Astrocyte (in vitro differentiated cells and primary cell): ENCODE data around the gene POLD2. TPM values are rescaled to one million over a fixed set of nuclear protein-coding genes. Genes with fewer than 3 reads are reported as not detected.

Experiments
- DNase-seq: peaks from one replicate; pipeline ENCODE4 v3.0.0-alpha.2; 2010; ENCODE audit warnings: low read depth
- FAIRE-seq: peaks from 2 replicates; lab custom pipeline; 2011; peaks lifted over from hg19 to GRCh38; lab: Jason Lieb, UNC
- H2AFZ ChIP-seq: 2 replicates; pipeline ENCODE4 v1.6.0; 2012; ENCODE audit warnings: low read depth, low read length, inconsistent platforms
- H3K27ac ChIP-seq: 2 replicates; pipeline ENCODE4 v1.5.1; 2011; ENCODE audit warnings: low read depth, low read length, inconsistent platforms
- H3K27me3 ChIP-seq: 2 replicates; pipeline ENCODE4 v1.6.0; 2011; ENCODE audit warnings: low read length, inconsistent platforms; ENCODE audit not compliant: insufficient read depth
- H3K36me3 ChIP-seq: 2 replicates; pipeline ENCODE4 v1.5.1; 2011; ENCODE audit warnings: low read length, inconsistent platforms; ENCODE audit not compliant: insufficient read depth
- H3K4me1 ChIP-seq: 2 replicates; pipeline ENCODE4 v1.5.1; 2011; ENCODE audit warnings: low read length, inconsistent platforms; ENCODE audit not compliant: insufficient read depth
- H3K4me2 ChIP-seq: 2 replicates; pipeline ENCODE4 v1.6.0; 2012; ENCODE audit warnings: low read length, inconsistent platforms
- H3K4me3 ChIP-seq: 2 replicates; pipeline ENCODE4 v1.5.1; 2011; ENCODE audit warnings: low read depth, mild to moderate bottlenecking, low read length, inconsistent platforms; ENCODE audit not compliant: insufficient read depth
- H3K79me2 ChIP-seq: 2 replicates; pipeline ENCODE4 v1.6.0; 2012; ENCODE audit warnings: mild to moderate bottlenecking, low read length, inconsistent platforms; ENCODE audit not compliant: insufficient read depth
- H3K9ac ChIP-seq: 2 replicates; pipeline ENCODE4 v1.6.0; 2012; ENCODE audit warnings: mild to moderate bottlenecking, low read length, inconsistent platforms
- H3K9me3 ChIP-seq: 2 replicates; pipeline ENCODE4 v1.5.1; 2012; ENCODE audit warnings: low read depth, mild to moderate bottlenecking, low read length, inconsistent platforms; ENCODE audit not compliant: insufficient read depth
- H4K20me1 ChIP-seq: 2 replicates; pipeline ENCODE4 v1.6.0; 2012; ENCODE audit warnings: low read length, inconsistent platforms; ENCODE audit not compliant: insufficient read depth
- H3K27ac Mint-ChIP-seq: one replicate; pipeline ENCODE4 v1.8.0; 2021; ENCODE audit warnings: mild to moderate bottlenecking, mixed read lengths; ENCODE audit not compliant: unreplicated experiment
- H3K27me3 Mint-ChIP-seq: one replicate; pipeline ENCODE4 v1.8.0; 2021; ENCODE audit warnings: low read depth, mixed read lengths; ENCODE audit not compliant: unreplicated experiment
- H3K36me3 Mint-ChIP-seq: one replicate; pipeline ENCODE4 v1.8.0; 2021; ENCODE audit warnings: low read depth, mixed read lengths; ENCODE audit not compliant: unreplicated experiment
- H3K4me1 Mint-ChIP-seq: one replicate; pipeline ENCODE4 v1.8.0; 2021; ENCODE audit warnings: low read depth, mixed read lengths; ENCODE audit not compliant: unreplicated experiment
- H3K4me3 Mint-ChIP-seq: one replicate; pipeline ENCODE4 v1.8.0; 2021; ENCODE audit warnings: mild to moderate bottlenecking, moderate library complexity, mixed read lengths; ENCODE audit not compliant: unreplicated experiment
- H3K9me3 Mint-ChIP-seq: one replicate; pipeline ENCODE4 v1.8.0; 2021; ENCODE audit warnings: mild to moderate bottlenecking, mixed read lengths; ENCODE audit not compliant: unreplicated experiment
- EZH2 ChIP-seq: IDR thresholded peaks from 2 replicates; pipeline ENCODE4 v1.6.1; 2012; ENCODE audit warnings: mild to moderate bottlenecking, low read length, inconsistent platforms; ENCODE audit not compliant: insufficient read depth
- total RNA-seq: library from RNA; stranded (reverse); gene quantifications from 2 replicates; pipeline ENCODE4 v1.2.1, GENCODE V29; 2021
- TF ChIP-seq, protein P1 (sequence below): IDR thresholded peaks from 2 replicates; pipeline ENCODE4 v1.5.1; 2011; ENCODE audit warnings: low read depth, mild to moderate bottlenecking, inconsistent platforms, low read length, moderate library complexity; ENCODE audit not compliant: insufficient read depth

Gene POLD2
- total RNA-seq, 1 donor from 2014 or later, result 67.7 TPM

DNA sequence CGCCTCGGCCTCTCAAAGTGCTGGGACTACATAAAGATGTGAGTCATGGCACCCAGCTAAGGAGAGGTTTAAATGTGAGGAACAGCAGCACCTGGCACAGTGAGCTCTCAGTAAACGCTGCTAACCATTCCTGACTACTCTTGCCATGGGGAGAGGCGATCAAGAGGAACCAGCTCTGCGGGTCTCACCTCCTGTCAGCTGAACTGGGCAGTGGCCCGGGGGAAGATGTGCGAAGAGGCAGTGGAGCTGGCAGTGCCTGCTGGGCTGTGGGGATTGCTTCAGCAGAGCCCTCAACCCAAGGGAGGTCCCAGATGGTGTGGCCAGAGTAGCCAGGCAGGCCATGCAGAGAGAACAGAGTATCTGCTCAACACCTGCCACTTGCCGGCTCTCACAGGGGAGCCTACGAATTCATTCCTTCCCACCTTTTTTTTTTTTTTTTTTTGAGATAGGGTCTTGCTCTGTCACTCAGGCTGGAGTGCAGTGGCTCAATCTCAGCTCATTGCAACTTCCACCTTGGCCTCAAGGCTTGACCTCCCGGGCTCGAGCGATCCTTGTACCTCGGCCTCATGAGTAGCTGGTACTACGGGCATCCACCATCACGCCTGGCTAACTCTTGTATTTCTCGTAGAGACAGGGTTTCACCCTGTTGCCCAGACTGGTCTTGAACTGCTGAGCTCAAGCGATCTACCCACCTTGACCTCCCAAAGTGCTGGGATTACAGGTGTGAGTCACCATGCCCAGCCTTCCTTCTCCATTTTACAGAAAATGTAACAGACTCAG is 47.9 kb downstream of the POLD2 start:
- Mint-ChIP-seq H3K4me3 (no peak overlapping the region), H3K4me1 (peaks cover 10% of the 10 kb centered on the region), H3K27ac (peak overlapping the region; percentile 30), H3K27me3 (no peaks in the 10 kb centered on the region), H3K9me3 (no peaks in the 10 kb centered on the region), H3K36me3 (peaks cover 18% of the 10 kb centered on the region)
- DNase-seq (no peak), FAIRE-seq (no peak)
- no peak overlapping the region for H2AFZ ChIP-seq
- TF ChIP-seq, protein P1, sequence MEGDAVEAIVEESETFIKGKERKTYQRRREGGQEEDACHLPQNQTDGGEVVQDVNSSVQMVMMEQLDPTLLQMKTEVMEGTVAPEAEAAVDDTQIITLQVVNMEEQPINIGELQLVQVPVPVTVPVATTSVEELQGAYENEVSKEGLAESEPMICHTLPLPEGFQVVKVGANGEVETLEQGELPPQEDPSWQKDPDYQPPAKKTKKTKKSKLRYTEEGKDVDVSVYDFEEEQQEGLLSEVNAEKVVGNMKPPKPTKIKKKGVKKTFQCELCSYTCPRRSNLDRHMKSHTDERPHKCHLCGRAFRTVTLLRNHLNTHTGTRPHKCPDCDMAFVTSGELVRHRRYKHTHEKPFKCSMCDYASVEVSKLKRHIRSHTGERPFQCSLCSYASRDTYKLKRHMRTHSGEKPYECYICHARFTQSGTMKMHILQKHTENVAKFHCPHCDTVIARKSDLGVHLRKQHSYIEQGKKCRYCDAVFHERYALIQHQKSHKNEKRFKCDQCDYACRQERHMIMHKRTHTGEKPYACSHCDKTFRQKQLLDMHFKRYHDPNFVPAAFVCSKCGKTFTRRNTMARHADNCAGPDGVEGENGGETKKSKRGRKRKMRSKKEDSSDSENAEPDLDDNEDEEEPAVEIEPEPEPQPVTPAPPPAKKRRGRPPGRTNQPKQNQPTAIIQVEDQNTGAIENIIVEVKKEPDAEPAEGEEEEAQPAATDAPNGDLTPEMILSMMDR, result no peak
- no peak for TF ChIP-seq EZH2
- no peak overlapping the region for H3K4me2 ChIP-seq
- peaks cover under 1% of the 10 kb centered on the region for H3K79me2 ChIP-seq
- H4K20me1 ChIP-seq, result no peaks in the 10 kb centered on the region
- H3K9ac ChIP-seq, result no peak overlapping the region
- peaks cover 26% of the 10 kb centered on the region for H3K4me1 ChIP-seq
- H3K9me3 ChIP-seq, result no peaks in the 10 kb centered on the region
- no peak overlapping the region for H3K4me3 ChIP-seq
- no peak overlapping the region for H3K27ac ChIP-seq
- peaks cover 17% of the 10 kb centered on the region for H3K36me3 ChIP-seq
- H3K27me3 ChIP-seq, result no peaks in the 10 kb centered on the region

DNA sequence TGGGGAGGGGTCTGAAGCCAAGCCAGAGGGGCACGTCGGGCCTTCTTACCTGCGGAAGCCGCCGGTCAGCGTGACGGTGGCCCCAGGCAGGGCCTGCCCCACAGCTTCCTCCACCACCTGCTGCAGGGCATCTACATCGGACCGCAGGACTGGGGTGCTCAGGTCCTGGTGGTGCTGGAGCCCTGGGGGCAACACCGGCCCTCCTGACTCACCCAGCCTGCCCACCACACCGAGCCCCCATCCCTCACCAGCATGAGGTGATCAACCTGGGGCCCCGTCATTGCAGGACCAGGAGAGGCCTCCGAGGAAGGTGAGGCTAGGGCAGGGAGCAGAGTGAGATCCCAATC is 49.0 kb downstream of the POLD2 start:
- no peak for FAIRE-seq
- H3K79me2 ChIP-seq, result no peaks in the 10 kb centered on the region
- H3K4me3 Mint-ChIP-seq, result no peak overlapping the region
- no peak for TF ChIP-seq EZH2
- TF ChIP-seq, protein P1, result no peak
- no peak for DNase-seq
- no peaks in the 10 kb centered on the region for H3K9me3 ChIP-seq
- H3K27ac ChIP-seq, result peak overlapping the region; percentile 59
- H3K4me2 ChIP-seq, result peak overlapping the region; percentile 73
- H3K27ac Mint-ChIP-seq, result no peak overlapping the region
- H3K4me3 ChIP-seq, result no peak overlapping the region
- H3K27me3 Mint-ChIP-seq, result no peaks in the 10 kb centered on the region
- H3K9me3 Mint-ChIP-seq, result no peaks in the 10 kb centered on the region
- H3K4me1 Mint-ChIP-seq, result peaks cover 10% of the 10 kb centered on the region
- no peaks in the 10 kb centered on the region for H4K20me1 ChIP-seq
- H3K36me3 Mint-ChIP-seq, result peaks cover 18% of the 10 kb centered on the region
- H3K27me3 ChIP-seq, result no peaks in the 10 kb centered on the region
- H3K9ac ChIP-seq, result peak overlapping the region; percentile 36
- H3K36me3 ChIP-seq, result peaks cover 17% of the 10 kb centered on the region
- peaks cover 26% of the 10 kb centered on the region for H3K4me1 ChIP-seq
- no peak overlapping the region for H2AFZ ChIP-seq

DNA sequence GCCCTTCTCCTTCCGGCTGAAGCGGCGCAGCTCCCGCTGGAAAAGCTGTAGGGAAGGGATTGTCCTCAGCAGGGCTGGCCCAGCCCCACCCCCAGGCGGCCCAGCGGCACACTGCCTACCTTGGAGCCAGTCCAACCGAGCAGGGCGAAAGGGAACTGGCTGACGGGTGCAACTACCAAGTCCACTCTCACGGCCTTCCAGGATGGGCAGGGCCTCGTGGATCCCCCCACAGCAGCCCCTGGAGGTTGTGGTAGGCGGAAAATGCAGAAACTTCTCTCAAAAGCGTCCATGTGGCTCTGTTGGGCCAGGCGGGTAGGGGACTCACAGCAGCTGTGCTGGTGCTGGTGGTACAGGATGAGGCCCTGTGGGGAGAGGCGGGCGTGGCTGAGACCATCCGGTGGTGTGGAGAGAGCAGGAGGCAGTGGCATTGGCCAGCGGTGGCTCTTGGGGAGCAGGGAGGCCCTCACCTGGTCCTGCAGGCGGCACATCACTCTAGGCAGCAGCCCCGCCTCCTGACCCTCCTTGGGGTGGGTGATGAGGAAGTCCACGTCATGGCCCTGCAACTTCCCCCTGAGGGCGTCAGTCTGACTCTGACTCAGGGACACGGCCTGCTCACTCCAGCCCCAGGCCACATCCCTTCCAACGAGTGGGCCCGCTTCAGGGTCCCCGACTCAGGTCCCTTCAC is 49.5 kb downstream of the POLD2 start:
- Histone ChIP-seq H3K4me2 (peak overlapping the region; percentile 73), H3K79me2 (no peaks in the 10 kb centered on the region), H3K4me3 (peak overlapping the region; percentile 19), H3K4me1 (peaks cover 26% of the 10 kb centered on the region), H3K9me3 (no peaks in the 10 kb centered on the region), H2AFZ (peak overlapping the region; percentile 31), H3K27me3 (no peaks in the 10 kb centered on the region), H3K36me3 (peaks cover 13% of the 10 kb centered on the region), H4K20me1 (no peaks in the 10 kb centered on the region), H3K9ac (peak overlapping the region; percentile 41), H3K27ac (peak overlapping the region; percentile 59)
- no peak overlapping the region for H3K4me3 Mint-ChIP-seq
- FAIRE-seq (no peak), DNase-seq (peak; percentile 65)
- peaks cover 10% of the 10 kb centered on the region for H3K4me1 Mint-ChIP-seq
- no peaks in the 10 kb centered on the region for H3K9me3 Mint-ChIP-seq
- no peak for TF ChIP-seq EZH2
- TF ChIP-seq, protein P1, result no peak
- H3K36me3 Mint-ChIP-seq, result peaks cover 18% of the 10 kb centered on the region
- no peak overlapping the region for H3K27ac Mint-ChIP-seq
- H3K27me3 Mint-ChIP-seq, result no peaks in the 10 kb centered on the region
